Stimulated activated CD4-positive, alpha-beta T cell treated with anti-CD3 and anti-CD28 coated beads, Interleukin-2, amount 100 ng/mL, for 24 hours (primary cell): ENCODE data around the gene KLHL15.
"Not testable (repeated sequence)": the region's sequence is repeated elsewhere in the genome, so short reads cannot be mapped to it uniquely, and the experiment has no call there.

Experiments used
- DNase-seq, 2 donors: peaks; one replicate each; pipeline ENCODE4 v3.0.0-alpha.2; 2020

KLHL15 gene

GRCh38 chrX:24017674-24018073 is 9.3 kb downstream of the KLHL15 start:
- no peak for DNase-seq

GRCh38 chrX:24014388-24015018 is 12.5 kb downstream of the KLHL15 start:
- DNase-seq = peak; percentile 49 to 55

GRCh38 chrX:24012266-24012665 is 14.7 kb downstream of the KLHL15 start:
- no peak for DNase-seq

- DNase-seq = no peak
Observed at GRCh38 chrX:24005867-24006266, 21.1 kb downstream of the KLHL15 start.

- no peak for DNase-seq
Observed at GRCh38 chrX:24005028-24005427, 22.0 kb downstream of the KLHL15 start.

GRCh38 chrX:24002792-24003191 is 24.2 kb downstream of the KLHL15 start:
- DNase-seq = no peak

GRCh38 chrX:24002167-24002566 is 24.8 kb downstream of the KLHL15 start:
- no peak for DNase-seq

- DNase-seq = no peak
Observed at GRCh38 chrX:23999671-24000070, 27.3 kb downstream of the KLHL15 start.

- DNase-seq = no peak
Observed at GRCh38 chrX:23993012-23993633, 33.9 kb downstream of the KLHL15 start.

GRCh38 chrX:23992431-23992830 is 34.6 kb downstream of the KLHL15 start:
- no peak for DNase-seq

GRCh38 chrX:23990455-23990854 is 36.5 kb downstream of the KLHL15 start:
- DNase-seq = no peak

GRCh38 chrX:23989689-23990088 is 37.3 kb downstream of the KLHL15 start:
- DNase-seq = no peak

GRCh38 chrX:23982891-23983290 is 44.1 kb downstream of the KLHL15 start:
- DNase-seq = no peak

- no peak for DNase-seq
Observed at GRCh38 chrX:23981711-23982110, 45.3 kb downstream of the KLHL15 start.

- DNase-seq = no peak
Observed at GRCh38 chrX:23981222-23981621, 45.8 kb downstream of the KLHL15 start.

GRCh38 chrX:23980011-23980441 is 47.0 kb downstream of the KLHL15 start:
- no peak for DNase-seq

GRCh38 chrX:23978491-23978890 is 48.5 kb downstream of the KLHL15 start:
- DNase-seq = no peak

- not testable (repeated sequence) for DNase-seq
Observed at GRCh38 chrX:23965630-23966029, 61.4 kb downstream of the KLHL15 start.

GRCh38 chrX:23964191-23964590 is 62.8 kb downstream of the KLHL15 start:
- DNase-seq = no peak

- no peak for DNase-seq
Observed at GRCh38 chrX:23959781-23960180, 67.2 kb downstream of the KLHL15 start.

GRCh38 chrX:23954396-23954795 is 72.6 kb downstream of the KLHL15 start:
- no peak for DNase-seq

- no peak for DNase-seq
Observed at GRCh38 chrX:23953908-23954269, 73.1 kb downstream of the KLHL15 start.

GRCh38 chrX:23952984-23953907 is 73.7 kb downstream of the KLHL15 start:
- peak; percentile 18 to 27 for DNase-seq

GRCh38 chrX:23952391-23952790 is 74.6 kb downstream of the KLHL15 start:
- DNase-seq = no peak
